GM23338 (cell line): ENCODE measurements around the gene DEDD2. TPM values are rescaled to one million over a fixed set of nuclear protein-coding genes. Genes with fewer than 3 reads are reported as not detected.

Experiments used
- ATAC-seq: fragments of 200-7000 bp; cut with Tn5 transposase; 3 replicates; pipeline ENCODE4 v1.9.1; 2020
- DNase-seq: peaks from one replicate; pipeline ENCODE4 v3.0.0-alpha.2; 2015; ENCODE audit warnings: low spot score
- H2AFZ ChIP-seq: fragments of 200-600 bp; sonication (generic); 2 replicates; pipeline ENCODE4 v1.8.0; 2016; ENCODE audit warnings: antibody characterized with exemption, mild to moderate bottlenecking, moderate library complexity
- H3F3A ChIP-seq: fragments of 200-600 bp; sonication (generic); replicated peaks from 2 replicates; pipeline ENCODE4 v1.8.0; 2017; ENCODE audit warnings: antibody characterized with exemption, mixed run types, low read depth
- H3K27ac ChIP-seq: fragments of 200-600 bp; sonication (generic); 2 replicates; pipeline ENCODE4 v1.6.1; 2016; ENCODE audit warnings: low read depth
- H3K27me3 ChIP-seq: fragments of 200-600 bp; sonication (generic); 2 replicates; pipeline ENCODE4 v1.8.0; 2016; ENCODE audit warnings: mild to moderate bottlenecking, mixed run types, moderate library complexity; ENCODE audit not compliant: insufficient read depth
- H3K36me3 ChIP-seq: fragments of 200-600 bp; sonication (generic); 2 replicates; pipeline ENCODE4 v1.8.0; 2016; ENCODE audit warnings: mild to moderate bottlenecking; ENCODE audit not compliant: insufficient read depth
- H3K4me1 ChIP-seq: fragments of 200-600 bp; sonication (generic); 2 replicates; pipeline ENCODE4 v1.8.0; 2016; ENCODE audit warnings: mild to moderate bottlenecking, moderate library complexity; ENCODE audit not compliant: insufficient read depth
- H3K4me2 ChIP-seq: fragments of 200-600 bp; sonication (generic); 2 replicates; pipeline ENCODE4 v1.7.1; 2017; ENCODE audit warnings: mixed run types
- H3K4me3 ChIP-seq: fragments of 200-600 bp; sonication (generic); 2 replicates; pipeline ENCODE4 v1.6.1; 2016; ENCODE audit warnings: mixed run types
- H3K79me2 ChIP-seq: fragments of 200-600 bp; sonication (generic); replicated peaks from 2 replicates; pipeline ENCODE4 v1.8.0; 2017; ENCODE audit warnings: mild to moderate bottlenecking; ENCODE audit not compliant: insufficient read depth
- H3K9me2 ChIP-seq: fragments of 200-600 bp; sonication (generic); 2 replicates; pipeline ENCODE4 v1.8.0; 2017; ENCODE audit not compliant: insufficient read depth
- H4K20me1 ChIP-seq: fragments of 200-600 bp; sonication (generic); replicated peaks from 2 replicates; pipeline ENCODE4 v1.8.0; 2017; ENCODE audit warnings: mild to moderate bottlenecking; ENCODE audit not compliant: insufficient read depth
- H3K27ac Mint-ChIP-seq: 2 replicates; pipeline ENCODE4 v1.8.0; 2020; ENCODE audit warnings: inconsistent platforms, mild to moderate bottlenecking, moderate library complexity, mixed read lengths
- H3K27me3 Mint-ChIP-seq: 3 replicates; pipeline ENCODE4 v1.8.0; 2022; ENCODE audit warnings: low read depth, mild to moderate bottlenecking, moderate library complexity, mixed read lengths, inconsistent platforms; ENCODE audit not compliant: insufficient read depth, poor library complexity
- H3K36me3 Mint-ChIP-seq: 3 replicates; pipeline ENCODE4 v1.8.0; 2021; ENCODE audit warnings: low read depth, mild to moderate bottlenecking, inconsistent platforms, moderate library complexity, mixed read lengths
- H3K4me1 Mint-ChIP-seq: 3 replicates; pipeline ENCODE4 v1.8.0; 2020; ENCODE audit warnings: mild to moderate bottlenecking, inconsistent platforms, mixed read lengths
- H3K4me3 Mint-ChIP-seq: 3 replicates; pipeline ENCODE4 v1.8.0; 2021; ENCODE audit warnings: moderate library complexity, mild to moderate bottlenecking, inconsistent platforms, mixed read lengths
- H3K9me3 Mint-ChIP-seq: 3 replicates; pipeline ENCODE4 v1.8.0; 2020; ENCODE audit warnings: moderate library complexity, mild to moderate bottlenecking, inconsistent platforms, mixed read lengths
- CREB1 ChIP-seq: fragments of 250-450 bp; sonication (Bioruptor Pico); IDR thresholded peaks from 2 replicates; pipeline ENCODE4 v1.5.0; 2020; ENCODE audit warnings: low read depth, mild to moderate bottlenecking, moderate library complexity
- CTCF ChIP-seq, 2 experiments: fragments of 200-600 bp in 1 of 2; sonication (generic) in 1 of 2; conservative IDR thresholded peaks; 2 replicates each; pipeline versions ENCODE4 v1.5.1 to v1.6.1; 2016 to 2017; ENCODE audit warnings: antibody characterized with exemption in 2 of 2, low read depth in 2 of 2, mild to moderate bottlenecking in 2 of 2, moderate library complexity in 1 of 2
- ETS1 ChIP-seq: IDR thresholded peaks from 2 replicates; pipeline ENCODE4 v1.6.1; 2016; ENCODE audit warnings: antibody characterized with exemption
- EZH2 ChIP-seq: fragments of 200-600 bp; sonication (generic); IDR thresholded peaks from one replicate; pipeline ENCODE4 v1.8.0; 2017; ENCODE audit warnings: antibody characterized with exemption, mild to moderate bottlenecking, low read depth; ENCODE audit not compliant: unreplicated experiment
- EZH2phosphoT487 ChIP-seq: fragments of 200-600 bp; sonication (generic); IDR thresholded peaks from one replicate; pipeline ENCODE4 v1.8.1; 2018; ENCODE audit warnings: antibody characterized with exemption; ENCODE audit not compliant: unreplicated experiment
- JUNB ChIP-seq: IDR thresholded peaks from one replicate; pipeline ENCODE4 v1.6.1; 2016; ENCODE audit warnings: antibody characterized with exemption; ENCODE audit not compliant: unreplicated experiment
- NANOG ChIP-seq: IDR thresholded peaks from 2 replicates; pipeline ENCODE4 v1.6.1; 2016; ENCODE audit warnings: antibody characterized with exemption, borderline replicate concordance
- POLR2AphosphoS5 ChIP-seq: IDR thresholded peaks from 2 replicates; pipeline ENCODE4 v1.6.1; 2016; ENCODE audit warnings: antibody characterized with exemption, low read depth
- REST ChIP-seq: IDR thresholded peaks from one replicate; pipeline ENCODE4 v1.6.1; 2018; ENCODE audit warnings: antibody characterized with exemption; ENCODE audit not compliant: unreplicated experiment
- STAT1 ChIP-seq: IDR thresholded peaks from one replicate; pipeline ENCODE4 v1.6.1; 2016; ENCODE audit warnings: antibody characterized with exemption; ENCODE audit not compliant: unreplicated experiment
- ZNF114 ChIP-seq: fragments of 250-450 bp; sonication (Bioruptor Pico); IDR thresholded peaks from 2 replicates; pipeline ENCODE4 v1.5.0; 2020; ENCODE audit warnings: mild to moderate bottlenecking, moderate library complexity
- ZNF331 ChIP-seq: fragments of 250-450 bp; sonication (Bioruptor Pico); IDR thresholded peaks from 2 replicates; pipeline ENCODE4 v1.5.0; 2020; ENCODE audit warnings: low read depth, mild to moderate bottlenecking, moderate library complexity
- ZNF462 ChIP-seq: fragments of 250-450 bp; sonication (Bioruptor Pico); IDR thresholded peaks from 2 replicates; pipeline ENCODE4 v1.5.0; 2020; ENCODE audit warnings: mild to moderate bottlenecking, moderate library complexity
- polyA plus RNA-seq: library from polyadenylated mRNA; unstranded; fragments of >200 nt; fragmentation: Nextera tagmentation; extraction: Ambion mirVana; gene quantifications from 2 replicates; pipeline ENCODE4 v1.2.1, GENCODE V29; 2016
- total RNA-seq: library from RNA; depleted of rRNA; stranded (reverse); fragments of >200 nt; shearing (Covaris generic); gene quantifications from 2 replicates; pipeline ENCODE4 v1.2.3, GENCODE V29; 2014

The DEDD2 gene
- total and polyA plus RNA-seq, 2 experiments from 2014 or later = 23.4 to 63.0 TPM

- Histone ChIP-seq H3K27ac (no peak overlapping the region), H3K36me3 (no peaks in the 10 kb centered on the region; the same call in 1 of the 2 replicates), H3K4me3 (no peak overlapping the region), H3F3A (peaks cover 19% of the 10 kb centered on the region; the same call in 1 of the 2 replicates), H3K27me3 (no peaks in the 10 kb centered on the region), H2AFZ (no peak overlapping the region), H3K4me2 (no peak overlapping the region), H3K4me1 (no peaks in the 10 kb centered on the region), H3K9me2 (no peaks in the 10 kb centered on the region), H4K20me1 (peaks cover 21% of the 10 kb centered on the region), H3K79me2 (no peaks in the 10 kb centered on the region)
- no peak for TF ChIP-seq CREB1 (CRISPR knock-in tag)
- no peak for TF ChIP-seq ZNF462 (CRISPR knock-in tag)
- TF ChIP-seq ETS1 = no peak
- no peak for TF ChIP-seq ZNF331 (CRISPR knock-in tag)
- no peak for TF ChIP-seq POLR2AphosphoS5
- TF ChIP-seq CTCF (conservative IDR thresholded peaks at IDR 0.05; ENCODE audit: low read depth in 2 of 2) = no peak
- TF ChIP-seq STAT1 = no peak
- no peak for TF ChIP-seq EZH2phosphoT487
- no peak for TF ChIP-seq ZNF114 (CRISPR knock-in tag)
- no peak for TF ChIP-seq EZH2
- TF ChIP-seq NANOG = no peak
- no peak for TF ChIP-seq REST
- no peak for TF ChIP-seq JUNB
- peaks cover 71% of the 10 kb centered on the region for H3K36me3 Mint-ChIP-seq
- H3K27ac Mint-ChIP-seq = no peak overlapping the region
- DNase-seq (no peak), ATAC-seq (peak; percentile 44)
- H3K4me3 Mint-ChIP-seq = no peak overlapping the region
- peaks cover 11% of the 10 kb centered on the region for H3K27me3 Mint-ChIP-seq
- no peaks in the 10 kb centered on the region; the same call in 2 of the 3 replicates for H3K9me3 Mint-ChIP-seq
- H3K4me1 Mint-ChIP-seq = no peaks in the 10 kb centered on the region
These were observed 15.6 kb upstream of the DEDD2 start for GRCh38 chr19:42233106-42233505.
